Aorta (tissue), 5 donors: Measurements from ENCODE around the gene TSEN15. TPM values are rescaled to one million over a fixed set of nuclear protein-coding genes. Genes with fewer than 3 reads are reported as not detected.
"Not testable (repeated sequence)": the region's sequence is repeated elsewhere in the genome, so short reads cannot be mapped to it uniquely, and the experiment has no call there.

ENCODE experiments used
- ATAC-seq: fragments of 200-7000 bp; cut with Tn5 transposase; one replicate; pipeline ENCODE4 v1.9.1; 2022; ENCODE audit warnings: moderate library complexity; ENCODE audit not compliant: low FRiP score
- DNase-seq, 2 donors: peaks; one replicate each; pipeline ENCODE4 v3.0.0-alpha.2; 2020
- H3K27ac ChIP-seq, 2 donors: one replicate each; pipeline ENCODE4 v1.5.1; 2013; ENCODE audit warnings: low read length in 2 of 2, mild to moderate bottlenecking in 2 of 2, moderate library complexity in 2 of 2, control low read depth in 1 of 2, inconsistent platforms in 1 of 2, low read depth in 1 of 2
- H3K27me3 ChIP-seq, 2 donors: one replicate each; pipeline ENCODE4 v1.6.1; 2013; ENCODE audit warnings: control low read depth in 1 of 2, low read length in 1 of 2, mild to moderate bottlenecking in 1 of 2, moderate library complexity in 1 of 2; ENCODE audit not compliant: insufficient read depth in 2 of 2, control insufficient read depth in 1 of 2
- H3K36me3 ChIP-seq, 2 donors: one replicate each; pipeline ENCODE4 v1.6.1; 2013; ENCODE audit warnings: control low read depth in 1 of 2, low read length in 1 of 2, mild to moderate bottlenecking in 1 of 2; ENCODE audit not compliant: insufficient read depth in 2 of 2, control insufficient read depth in 1 of 2
- H3K4me1 ChIP-seq, 2 donors: one replicate each; pipeline ENCODE4 v1.6.1; 2013; ENCODE audit warnings: low read length in 2 of 2, control low read depth in 1 of 2, mild to moderate bottlenecking in 1 of 2, moderate library complexity in 1 of 2; ENCODE audit not compliant: insufficient read depth in 2 of 2, control insufficient read depth in 1 of 2
- H3K4me3 ChIP-seq, 2 donors: one replicate each; pipeline ENCODE4 v1.5.1; 2013; ENCODE audit warnings: low read length in 2 of 2, control low read depth in 1 of 2, mild to moderate bottlenecking in 1 of 2
- H3K9me3 ChIP-seq: one replicate; pipeline ENCODE4 v1.6.1; 2013; ENCODE audit warnings: mild to moderate bottlenecking, low read length; ENCODE audit not compliant: control insufficient read depth
- whole genome bisulfite sequencing, 2 donors: extraction: QIAGEN DNeasy Blood & Tissue Kit; methylation state at CpG; one replicate each; pipeline ENCODE4 v1.1.7; 2013; 5-methylcytosine and 5-hydroxymethylcytosine counted together
- intact Hi-C, 2 donors: fragments of 100-400 bp; cut with DNase I; formaldehyde crosslinking; loops; one replicate each; pipeline versions ENCODE4 v1.14.2 to v1.15.0; 2022
- polyA plus RNA-seq, 2 donors: library from polyadenylated mRNA; stranded (reverse); fragments of 200-250 nt; gene quantifications; one replicate each; pipeline ENCODE4 v1.2.3, GENCODE V29; 2013
- total RNA-seq, 2 donors: library from RNA; stranded (reverse); fragmentation: NEBNext Ultra II Directional; extraction: Animal tissue kit (Norgen Biotek cat#: 25700); gene quantifications; one replicate each; pipeline ENCODE4 v1.2.1, GENCODE V29; 2021
- donor health status: healthy with polysubstance abuse.
- donor health status: Bipolar disorder and iron deficiency.
- donor health status: DM: no; HTN: no; CAD: no.
- donor health status: DM: no; HTN: no; CAD: no.
- donor health status: DM: yes; HTN: yes; CAD: no.

The TSEN15 gene
- total and polyA plus RNA-seq, 4 donors, result 16.0 to 27.8 (median 24.9) TPM

DNA sequence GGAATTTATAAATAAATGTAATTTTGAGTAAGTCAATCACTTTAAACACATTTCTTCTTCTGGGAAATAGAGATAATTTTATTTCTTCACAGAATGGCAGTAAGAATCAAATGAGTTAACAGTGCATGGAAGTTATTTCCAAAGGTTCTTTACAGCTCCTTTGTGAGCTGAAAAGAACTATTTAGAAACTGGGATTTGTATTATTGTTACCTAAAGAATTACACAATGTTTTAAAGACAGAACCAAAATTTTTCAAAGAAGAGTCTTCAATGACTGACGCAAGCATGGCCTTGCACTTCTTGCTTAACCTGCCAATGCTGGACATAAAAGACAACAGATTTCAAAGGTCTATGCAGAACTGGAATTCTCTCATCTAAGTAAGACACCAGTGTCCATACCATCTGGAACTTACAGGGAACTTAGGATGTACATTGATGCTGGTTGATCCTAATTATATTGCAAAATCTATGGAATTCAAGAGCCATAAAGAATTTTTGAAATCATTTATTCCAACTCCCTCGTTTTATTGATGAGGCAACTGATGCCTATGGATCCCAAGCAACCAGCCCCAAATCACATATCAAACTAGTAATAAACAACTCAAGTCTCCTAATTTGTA lies 16.7 kb upstream of the TSEN15 start:
- Histone ChIP-seq H3K27me3 (no peaks in the 10 kb centered on the region), H3K27ac (no peak overlapping the region), H3K9me3 (peaks cover 1% of the 10 kb centered on the region), H3K4me1 (no peaks in the 10 kb centered on the region), H3K36me3 (no peaks in the 10 kb centered on the region), H3K4me3 (no peak overlapping the region)
- WGBS, 2 donors, result 95 to 97% methylated on average over 2 of the region's 2 CpGs
- no peak for DNase-seq
- intact Hi-C loops, result no loop called here
- ATAC-seq, result no peak

DNA sequence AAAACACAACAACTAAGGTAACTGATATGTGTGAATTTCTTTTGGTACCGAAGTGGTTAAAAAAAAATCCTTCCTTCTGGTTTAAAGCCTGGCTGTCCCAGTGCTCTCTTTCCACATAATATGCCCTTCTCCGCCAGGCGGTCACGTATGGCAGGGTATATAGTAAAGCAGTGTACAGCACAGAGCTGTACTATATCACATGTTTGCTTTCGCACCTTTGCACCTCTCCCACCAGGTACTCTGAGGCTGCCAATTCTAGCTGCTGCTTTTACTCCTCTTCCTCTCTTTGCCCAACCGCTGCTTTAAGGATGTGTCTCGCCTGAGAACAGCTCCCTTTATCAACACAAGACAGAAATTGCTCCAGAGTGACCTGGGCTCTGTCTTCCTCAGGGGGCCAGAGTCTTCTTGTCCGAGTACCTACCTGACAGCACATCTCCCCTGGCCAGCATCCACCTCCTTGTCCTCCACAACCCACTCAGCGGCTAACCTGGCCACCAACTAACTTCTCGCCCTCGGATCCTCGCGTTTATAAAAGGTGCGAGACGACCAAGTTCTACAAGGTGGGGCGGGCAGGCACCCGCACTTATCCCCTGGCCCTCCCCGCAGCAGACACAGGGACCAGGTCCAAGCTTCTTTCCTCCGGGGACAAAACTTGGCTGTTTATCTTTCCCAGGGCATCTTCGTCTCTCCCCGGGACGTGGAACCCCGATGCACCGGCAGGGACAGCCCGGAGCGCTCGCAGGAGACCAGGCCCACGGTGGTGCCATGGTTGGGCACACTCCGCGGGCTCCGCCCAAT lies 15.6 kb upstream of the TSEN15 start:
- no peaks in the 10 kb centered on the region for H3K36me3 ChIP-seq
- DNase-seq (peak in 1 of 2 donors; percentile 54), ATAC-seq (no peak)
- intact Hi-C loops, result no loop called here
- H3K27me3 ChIP-seq, result no peaks in the 10 kb centered on the region
- peaks cover 1% of the 10 kb centered on the region for H3K9me3 ChIP-seq
- H3K4me1 ChIP-seq, result no peaks in the 10 kb centered on the region
- H3K4me3 ChIP-seq, result peak overlapping the region; percentile 46 to 50
- H3K27ac ChIP-seq, result no peak overlapping the region
- 10% methylated on average over 31 of the region's 31 CpGs for WGBS, 2 donors

DNA sequence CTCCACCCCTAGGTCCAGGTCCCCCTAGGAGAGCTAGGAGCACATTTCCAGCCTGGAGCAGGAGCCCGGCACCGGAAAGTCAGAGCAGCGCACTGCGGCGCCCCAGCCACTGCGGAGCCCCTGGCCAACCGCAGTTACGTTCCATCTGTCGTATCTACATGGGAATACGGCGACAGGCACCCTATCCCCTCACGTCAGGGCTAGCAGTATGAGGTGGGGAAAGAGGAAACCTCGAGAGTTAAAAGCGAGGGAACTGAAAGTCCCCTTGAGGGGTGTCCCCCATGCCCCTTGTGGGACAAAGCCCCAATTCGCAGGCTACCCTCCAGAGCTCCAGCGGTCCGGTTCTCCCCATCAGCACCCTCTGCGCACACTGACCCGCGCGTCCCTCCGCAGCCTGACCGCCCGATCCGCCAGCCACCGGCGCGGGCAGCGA lies 15.0 kb upstream of the TSEN15 start:
- no peaks in the 10 kb centered on the region for H3K27me3 ChIP-seq
- peak overlapping the region; percentile 46 to 50 for H3K4me3 ChIP-seq
- H3K36me3 ChIP-seq, result no peaks in the 10 kb centered on the region
- no peaks in the 10 kb centered on the region for H3K4me1 ChIP-seq
- 0% methylated on average over 29 of the region's 29 CpGs for WGBS, 2 donors
- no peak overlapping the region for H3K27ac ChIP-seq
- H3K9me3 ChIP-seq, result peaks cover under 1% of the 10 kb centered on the region
- peak in 1 of 2 donors; percentile 77 for DNase-seq
- ATAC-seq, result peak; percentile 63
- intact Hi-C loops, result no loop called here

DNA sequence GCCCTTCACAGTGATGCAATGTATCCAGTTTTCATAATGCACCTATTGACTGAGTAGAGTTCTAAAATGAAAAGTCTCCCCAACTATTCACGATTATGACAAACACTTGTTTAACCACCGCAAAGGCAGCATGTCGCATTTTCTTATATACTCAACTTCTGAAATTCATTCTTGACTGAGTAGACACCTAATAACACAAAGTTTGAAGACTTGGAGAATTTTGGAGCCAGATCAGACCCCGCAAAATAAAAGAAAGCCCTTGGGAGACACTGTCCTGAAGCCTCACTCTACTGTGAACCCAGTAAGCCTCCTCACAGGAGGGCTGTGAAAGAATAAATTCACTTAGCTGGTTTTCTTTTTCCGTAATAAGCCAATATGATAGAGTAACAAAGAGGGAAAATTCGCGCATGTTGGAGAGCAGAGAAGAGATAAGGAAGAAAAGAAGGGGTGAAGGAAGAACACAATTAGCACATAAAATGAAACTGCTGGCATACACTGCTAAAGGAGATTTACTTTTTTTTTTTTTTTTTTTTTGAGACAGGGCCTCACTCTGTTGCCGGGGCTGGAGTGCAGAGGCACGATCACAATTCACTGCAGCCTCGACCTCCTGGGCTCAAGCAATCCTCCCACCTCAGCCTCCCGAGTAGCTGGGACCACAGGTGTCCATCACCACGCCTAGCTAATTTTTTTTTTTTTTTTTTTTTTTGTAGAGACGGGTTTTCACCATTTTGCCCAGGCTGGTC lies 13.5 kb upstream of the TSEN15 start:
- Histone ChIP-seq H3K4me1 (no peaks in the 10 kb centered on the region), H3K4me3 (peak overlapping the region in 1 of 2 donors; percentile 46), H3K36me3 (no peaks in the 10 kb centered on the region), H3K9me3 (no peaks in the 10 kb centered on the region), H3K27ac (no peak overlapping the region), H3K27me3 (no peaks in the 10 kb centered on the region)
- DNase-seq, result no peak
- ATAC-seq, result no peak
- 49 to 63% methylated on average over 13 of the region's 13 CpGs for WGBS, 2 donors
- intact Hi-C loops, result no loop called here

DNA sequence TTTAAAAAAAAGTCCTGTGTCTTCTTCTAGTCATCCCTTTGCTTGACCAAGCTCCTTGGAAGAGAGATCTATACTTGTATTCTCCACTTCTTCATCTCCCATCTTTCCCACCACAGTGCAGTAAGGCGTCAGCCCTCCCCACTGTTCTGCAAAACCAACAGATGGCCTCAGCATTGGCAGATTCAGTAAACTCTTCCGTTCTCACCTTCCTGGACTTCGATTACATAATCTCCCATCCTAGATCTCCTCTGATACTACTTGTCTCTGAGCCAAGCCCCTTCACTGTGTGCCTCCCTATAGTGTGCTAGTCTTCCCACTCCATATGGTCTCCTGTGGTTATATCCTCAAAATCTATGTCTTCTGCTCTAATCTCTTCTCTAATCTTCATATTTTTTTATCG lies 12.4 kb upstream of the TSEN15 start:
- Histone ChIP-seq H3K36me3 (no peaks in the 10 kb centered on the region), H3K4me3 (no peak overlapping the region), H3K4me1 (no peaks in the 10 kb centered on the region), H3K27ac (no peak overlapping the region), H3K9me3 (no peaks in the 10 kb centered on the region), H3K27me3 (no peaks in the 10 kb centered on the region)
- WGBS, 2 donors, result 94 to 95% methylated on average over 4 of the region's 4 CpGs
- no peak for ATAC-seq
- intact Hi-C loops, result no loop called here
- DNase-seq, result no peak

DNA sequence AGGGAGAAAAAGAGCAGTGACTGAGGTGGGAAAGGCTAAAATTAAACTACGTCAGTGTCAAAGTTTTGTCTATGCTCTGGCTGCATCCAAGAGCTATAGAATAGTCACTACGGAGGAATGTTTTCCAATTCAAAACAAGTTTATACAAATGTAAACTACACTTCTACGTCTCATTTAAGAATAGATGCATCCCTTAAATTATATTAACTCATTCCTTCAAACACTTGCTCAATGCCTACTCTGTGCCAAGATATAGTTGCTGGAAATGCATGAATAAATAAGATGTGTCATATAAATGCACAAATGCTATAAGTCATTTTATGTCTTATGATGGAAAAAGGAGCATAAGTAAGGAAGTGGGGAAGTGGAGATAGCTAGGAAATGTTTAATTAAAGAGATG lies 9.8 kb upstream of the TSEN15 start:
- intact Hi-C loops, result no loop called here
- ATAC-seq (no peak), DNase-seq (no peak)
- H3K9me3 ChIP-seq, result no peaks in the 10 kb centered on the region
- H3K27ac ChIP-seq, result no peak overlapping the region
- H3K36me3 ChIP-seq, result no peaks in the 10 kb centered on the region
- H3K4me1 ChIP-seq, result no peaks in the 10 kb centered on the region
- WGBS, 2 donors, result 92% methylated on average over 3 of the region's 3 CpGs
- H3K4me3 ChIP-seq, result no peak overlapping the region
- H3K27me3 ChIP-seq, result no peaks in the 10 kb centered on the region

DNA sequence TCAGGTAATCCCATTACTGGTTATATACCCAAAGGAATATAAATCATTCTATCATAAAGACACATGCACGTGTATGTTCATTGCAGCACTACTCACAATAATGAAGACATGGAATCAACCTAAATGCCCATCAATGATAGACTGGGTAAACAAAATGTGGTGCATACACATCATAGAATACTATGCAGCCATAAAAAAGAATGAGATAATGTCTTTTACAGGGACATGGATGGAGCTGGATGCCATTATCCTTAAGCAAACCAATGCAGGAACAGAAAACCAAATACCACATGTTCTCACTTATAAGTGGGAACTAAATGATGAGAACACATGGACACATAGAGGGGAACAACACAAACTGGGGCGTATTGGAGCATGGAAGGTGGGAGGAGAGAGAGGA lies 8.2 kb upstream of the TSEN15 start:
- H3K4me1 ChIP-seq, H3K27me3 ChIP-seq, H3K36me3 ChIP-seq, ATAC-seq, intact Hi-C loops, DNase-seq, H3K4me3 ChIP-seq, H3K9me3 ChIP-seq, H3K27ac ChIP-seq: not testable (repeated sequence)
- WGBS, 2 donors, result 95 to 97% methylated on average over 2 of the region's 2 CpGs

DNA sequence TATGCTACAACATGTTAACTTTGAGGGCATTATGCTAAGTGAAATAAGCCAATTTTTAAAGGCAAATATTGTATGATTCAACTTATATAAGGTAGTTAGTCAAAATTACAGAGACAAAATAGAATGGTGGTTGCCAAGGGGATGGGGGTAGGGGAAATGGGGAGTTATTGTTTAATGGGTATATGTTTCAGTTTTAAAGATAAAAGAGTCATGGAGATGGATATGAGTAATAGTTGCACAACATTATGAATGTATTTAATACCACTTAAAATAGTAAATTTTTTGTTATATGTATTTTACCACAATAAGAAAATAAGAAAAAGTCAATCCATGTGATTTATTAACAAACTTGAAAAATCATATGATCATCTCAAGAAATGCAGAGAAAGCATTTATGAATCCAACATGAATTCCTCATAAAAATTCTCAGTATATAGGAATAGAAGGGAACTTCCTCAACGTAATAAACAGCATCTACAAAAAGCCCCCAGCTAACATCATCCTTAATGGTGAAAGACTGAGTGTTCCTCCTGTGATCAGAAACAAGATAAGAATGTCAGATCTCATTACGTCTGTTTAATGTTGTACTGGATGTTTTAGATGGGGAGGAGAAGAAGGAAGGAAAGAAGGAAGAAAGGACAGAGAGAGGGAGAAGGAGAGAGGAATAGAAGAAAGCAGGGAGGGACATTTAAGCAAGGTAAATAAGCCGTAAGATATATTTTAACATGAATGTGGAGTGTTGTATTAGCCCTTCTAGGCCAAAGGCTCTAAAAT lies 6.7 kb upstream of the TSEN15 start:
- intact Hi-C loops, result no loop called here
- 92% methylated on average over 3 of the region's 3 CpGs for WGBS, 2 donors
- Histone ChIP-seq H3K27me3 (no peaks in the 10 kb centered on the region), H3K27ac (no peak overlapping the region), H3K36me3 (no peaks in the 10 kb centered on the region), H3K9me3 (no peaks in the 10 kb centered on the region), H3K4me1 (no peaks in the 10 kb centered on the region), H3K4me3 (no peak overlapping the region)
- ATAC-seq, result no peak
- no peak for DNase-seq
